GM21576 (cell line): ENCODE results near the gene PPTC7.

Source experiments
- ATAC-seq: cut with Tn5 transposase; IDR thresholded peaks from one replicate; pipeline ENCODE4 v1.9.1; 2021; ENCODE audit warnings: mild to moderate bottlenecking, moderate library complexity; ENCODE audit not compliant: unreplicated experiment

Gene PPTC7

DNA sequence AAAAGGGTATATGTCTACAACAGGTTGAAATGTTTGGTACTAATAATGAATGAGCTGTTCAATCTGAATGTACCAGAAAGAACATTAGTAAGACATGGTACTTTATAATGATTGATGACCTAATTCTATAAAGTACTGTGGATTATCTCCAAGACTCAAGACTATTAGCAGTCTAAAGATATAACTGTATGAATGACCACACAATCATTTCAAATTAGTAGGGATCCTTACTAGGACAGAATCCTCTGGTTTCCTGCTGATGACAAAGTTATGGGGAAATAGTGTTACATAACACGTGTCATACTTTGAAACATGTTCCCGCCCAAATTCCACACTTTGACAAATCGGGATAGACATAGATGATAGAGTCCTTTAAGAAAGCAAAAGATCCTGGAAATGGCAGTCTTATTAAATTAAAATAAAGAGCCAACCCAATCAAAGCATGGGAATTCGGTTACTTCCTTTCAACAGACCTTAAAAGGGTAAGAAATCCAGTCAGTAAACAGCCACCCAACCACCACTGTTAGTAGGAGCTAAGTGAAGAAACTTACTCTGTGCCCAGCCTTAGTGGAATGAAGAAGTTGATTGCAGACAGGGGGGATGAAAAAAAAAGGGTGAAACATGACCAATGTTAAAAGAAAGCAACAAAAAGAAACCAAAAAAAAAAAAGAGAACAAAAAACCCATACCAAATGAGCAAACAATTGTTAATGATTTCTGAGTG, 84.0 kb downstream of the PPTC7 start:
- ATAC-seq: no peak
